GM19324 (cell line): ENCODE measurements around the gene SEC23IP.

ENCODE experiments used
- ATAC-seq: cut with Tn5 transposase; IDR thresholded peaks from one replicate; pipeline ENCODE4 v1.9.1; 2021; ENCODE audit warnings: mild to moderate bottlenecking, moderate library complexity; ENCODE audit not compliant: unreplicated experiment, low FRiP score

Gene SEC23IP

GRCh38 chr10:119932631-119933030, 40.1 kb downstream of the SEC23IP start:
- ATAC-seq = no peak

- no peak for ATAC-seq
These were observed 40.6 kb downstream of the SEC23IP start for GRCh38 chr10:119933179-119933578.

GRCh38 chr10:119940487-119940886, 48.0 kb downstream of the SEC23IP start:
- ATAC-seq = no peak

- no peak for ATAC-seq
These were observed 50.4 kb downstream of the SEC23IP start for GRCh38 chr10:119942973-119943372.

GRCh38 chr10:119945805-119946204, 53.3 kb downstream of the SEC23IP start:
- ATAC-seq = no peak

GRCh38 chr10:119947300-119947699, 54.8 kb downstream of the SEC23IP start:
- no peak for ATAC-seq

- ATAC-seq = no peak
These were observed 64.9 kb downstream of the SEC23IP start for GRCh38 chr10:119957451-119957850.

- no peak for ATAC-seq
These were observed 70.3 kb downstream of the SEC23IP start for GRCh38 chr10:119962837-119963236.

GRCh38 chr10:119967066-119967465, 74.5 kb downstream of the SEC23IP start:
- no peak for ATAC-seq

GRCh38 chr10:119969609-119970008, 77.1 kb downstream of the SEC23IP start:
- no peak for ATAC-seq

GRCh38 chr10:119970107-119970506, 77.6 kb downstream of the SEC23IP start:
- ATAC-seq = no peak

GRCh38 chr10:119970963-119971362, 78.4 kb downstream of the SEC23IP start:
- ATAC-seq = no peak

- ATAC-seq = no peak
These were observed 80.8 kb downstream of the SEC23IP start for GRCh38 chr10:119973281-119973680.

- ATAC-seq = no peak
These were observed 83.9 kb downstream of the SEC23IP start for GRCh38 chr10:119976421-119976820.

GRCh38 chr10:119980956-119981750, 88.6 kb downstream of the SEC23IP start:
- no peak for ATAC-seq

GRCh38 chr10:119981826-119982225, 89.3 kb downstream of the SEC23IP start:
- ATAC-seq = no peak

GRCh38 chr10:119988333-119988732, 95.8 kb downstream of the SEC23IP start:
- no peak for ATAC-seq

- no peak for ATAC-seq
These were observed 97.4 kb downstream of the SEC23IP start for GRCh38 chr10:119989966-119990365.

- ATAC-seq = no peak
These were observed 98.5 kb downstream of the SEC23IP start for GRCh38 chr10:119991066-119991465.

GRCh38 chr10:119991816-119992215, 99.3 kb downstream of the SEC23IP start:
- ATAC-seq = no peak
